Left forelimb (tissue), 1 donor: ENCODE measurements around the gene PCDHGB7.
"Not testable (repeated sequence)": the region's sequence is repeated elsewhere in the genome, so short reads cannot be mapped to it uniquely, and the experiment has no call there.

Experiments
- DNase-seq: peaks from one replicate; pipeline ENCODE4 v3.0.0-alpha.2; 2018; ENCODE audit warnings: low spot score

PCDHGB7 gene

DNA sequence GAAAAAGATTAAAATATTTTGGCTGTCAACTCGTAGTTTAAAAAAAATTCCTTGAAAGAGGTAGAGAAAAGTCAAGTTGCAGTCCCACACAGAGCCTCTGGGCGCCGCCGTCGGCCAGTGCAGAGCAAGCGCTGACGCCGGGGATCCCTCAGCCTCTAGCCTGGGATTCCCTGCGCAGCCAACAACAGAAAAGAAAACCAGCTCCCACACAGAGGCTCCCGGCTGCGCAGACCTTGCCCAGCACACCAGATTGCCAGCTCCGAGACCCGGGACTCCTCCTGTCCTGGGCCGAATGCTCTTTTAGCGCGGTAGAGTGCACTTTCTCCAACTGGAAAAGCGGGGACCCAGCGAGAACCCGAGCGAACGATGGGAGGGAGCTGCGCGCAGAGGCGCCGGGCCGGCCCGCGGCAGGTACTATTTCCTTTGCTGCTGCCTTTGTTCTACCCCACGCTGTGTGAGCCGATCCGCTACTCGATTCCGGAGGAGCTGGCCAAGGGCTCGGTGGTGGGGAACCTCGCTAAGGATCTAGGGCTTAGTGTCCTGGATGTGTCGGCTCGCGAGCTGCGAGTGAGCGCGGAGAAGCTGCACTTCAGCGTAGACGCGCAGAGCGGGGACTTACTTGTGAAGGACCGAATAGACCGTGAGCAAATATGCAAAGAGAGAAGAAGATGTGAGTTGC lies at the start of gene PCDHGB7:
PCDHGB7 (plus strand) TSS at position 184 of the 679 bp plus-strand sequence; CDS start at position 367, 183 bp downstream.
- not testable (repeated sequence) for DNase-seq

DNA sequence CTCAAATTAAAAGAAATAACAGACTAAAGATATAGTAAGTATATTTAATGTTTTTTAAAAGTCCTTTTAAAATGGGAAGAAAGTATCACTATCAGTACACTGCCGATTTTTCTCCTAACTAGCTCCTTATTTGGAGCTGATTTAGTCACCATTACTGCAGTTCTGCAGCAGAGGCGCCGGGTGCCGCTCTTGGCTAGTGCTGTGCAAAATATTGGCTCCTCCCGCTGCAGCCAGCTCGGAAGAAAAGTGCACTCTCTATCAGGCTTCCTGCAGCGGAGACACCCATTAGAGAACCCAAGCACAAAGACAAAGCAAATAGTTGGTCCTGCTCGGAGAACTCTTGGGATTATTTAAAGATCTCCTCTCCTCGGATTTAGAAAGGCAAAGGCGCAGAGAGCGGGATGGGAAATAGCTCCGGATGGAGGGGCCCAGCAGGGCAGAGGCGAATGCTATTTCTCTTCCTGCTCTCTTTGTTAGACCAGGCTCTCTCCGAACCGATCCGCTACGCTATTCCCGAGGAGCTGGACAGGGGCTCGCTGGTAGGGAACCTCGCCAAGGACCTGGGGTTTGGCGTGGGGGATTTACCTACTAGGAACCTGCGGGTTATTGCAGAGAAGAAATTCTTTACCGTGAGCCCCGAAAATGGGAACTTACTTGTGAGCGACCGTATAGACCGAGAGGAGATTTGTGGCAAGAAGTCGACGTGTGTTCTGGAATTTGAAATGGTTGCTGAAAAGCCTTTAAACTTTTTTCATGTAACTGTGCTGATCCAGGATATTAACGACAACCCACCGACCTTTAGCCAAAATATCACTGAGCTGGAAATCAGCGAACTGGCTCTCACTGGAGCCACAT lies 47.3 kb upstream of the PCDHGB7 start, which contains the start of gene PCDHGB3:
PCDHGB3 (plus strand) TSS at position 249 of the 855 bp plus-strand sequence; CDS start at position 402, 153 bp downstream.
- DNase-seq: no peak

DNA sequence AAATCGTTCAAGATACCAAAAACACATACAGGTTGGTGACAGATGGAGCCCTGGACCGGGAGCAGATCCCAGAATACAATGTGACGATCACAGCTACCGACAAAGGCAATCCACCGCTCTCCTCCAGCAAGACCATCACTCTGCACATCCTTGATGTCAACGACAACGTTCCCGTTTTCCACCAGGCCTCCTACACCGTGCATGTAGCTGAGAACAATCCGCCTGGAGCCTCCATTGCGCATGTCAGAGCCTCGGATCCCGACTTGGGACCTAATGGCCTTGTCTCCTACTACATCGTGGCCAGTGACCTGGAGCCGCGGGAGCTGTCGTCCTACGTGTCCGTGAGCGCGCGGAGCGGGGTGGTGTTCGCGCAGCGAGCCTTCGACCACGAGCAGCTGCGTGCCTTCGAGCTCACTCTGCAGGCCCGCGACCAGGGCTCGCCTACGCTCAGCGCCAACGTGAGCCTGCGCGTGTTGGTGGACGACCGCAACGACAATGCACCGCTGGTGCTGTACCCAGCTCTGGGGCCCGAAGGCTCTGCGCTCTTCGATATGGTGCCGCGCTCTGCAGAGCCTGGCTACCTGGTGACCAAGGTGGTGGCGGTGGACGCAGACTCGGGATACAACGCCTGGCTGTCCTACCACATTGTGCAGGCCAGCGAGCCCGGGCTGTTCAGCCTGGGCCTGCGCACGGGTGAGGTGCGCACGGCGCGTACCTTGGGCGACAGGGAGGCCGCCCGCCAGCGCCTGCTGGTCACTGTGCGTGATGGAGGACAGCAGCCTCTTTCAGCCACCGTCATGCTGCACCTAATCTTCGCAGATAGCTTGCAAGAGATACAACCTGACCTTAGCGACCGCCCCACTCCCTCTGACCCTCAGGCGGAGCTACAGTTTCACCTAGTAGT lies 45.7 kb upstream of the PCDHGB7 start:
- DNase-seq: no peak

DNA sequence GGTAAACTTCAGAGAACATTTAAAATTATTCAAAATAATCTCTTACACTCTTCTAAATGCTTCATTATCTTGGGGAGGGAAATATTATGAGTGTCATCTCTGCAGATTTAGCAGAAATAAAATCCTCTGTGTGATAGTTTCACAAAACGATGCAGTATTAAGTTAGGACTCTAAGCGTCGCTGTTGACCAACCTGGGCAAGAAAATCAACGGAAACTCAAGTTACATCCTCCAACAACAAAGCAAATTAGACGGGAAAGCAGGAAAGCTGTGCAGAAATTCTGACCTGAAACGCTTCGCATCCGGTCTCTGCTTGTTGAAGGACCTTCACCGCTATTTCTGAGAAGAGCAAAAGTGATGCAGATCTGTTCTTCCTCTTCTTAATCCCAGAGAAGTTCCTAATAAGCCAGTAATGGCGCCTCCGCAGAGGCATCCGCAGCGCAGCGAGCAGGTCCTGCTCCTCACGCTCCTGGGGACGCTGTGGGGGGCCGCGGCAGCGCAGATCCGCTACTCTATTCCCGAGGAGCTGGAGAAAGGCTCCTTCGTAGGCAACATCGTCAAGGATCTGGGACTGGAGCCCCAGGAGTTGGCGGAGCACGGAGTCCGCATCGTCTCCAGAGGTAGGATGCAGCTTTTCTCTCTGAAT lies 43.7 kb upstream of the PCDHGB7 start, which contains the start of gene PCDHGA6:
PCDHGA6 (plus strand) TSS at position 219 of the 645 bp plus-strand sequence; CDS start at position 412, 193 bp downstream.
- DNase-seq: no peak

DNA sequence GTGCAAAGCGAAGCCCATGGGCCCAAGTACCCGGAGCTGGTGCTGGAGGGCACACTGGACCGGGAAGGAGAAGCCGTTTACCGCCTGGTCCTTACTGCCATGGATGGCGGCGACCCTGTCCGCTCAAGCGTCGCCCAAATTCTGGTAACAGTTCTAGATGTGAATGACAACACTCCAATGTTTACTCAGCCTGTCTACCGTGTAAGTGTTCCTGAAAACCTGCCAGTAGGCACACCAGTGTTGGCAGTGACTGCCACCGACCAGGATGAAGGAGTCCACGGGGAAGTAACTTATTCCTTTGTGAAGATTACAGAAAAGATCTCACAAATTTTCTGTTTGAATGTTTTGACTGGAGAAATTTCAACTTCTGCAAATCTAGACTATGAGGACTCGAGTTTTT lies 42.9 kb upstream of the PCDHGB7 start:
- DNase-seq: no peak

DNA sequence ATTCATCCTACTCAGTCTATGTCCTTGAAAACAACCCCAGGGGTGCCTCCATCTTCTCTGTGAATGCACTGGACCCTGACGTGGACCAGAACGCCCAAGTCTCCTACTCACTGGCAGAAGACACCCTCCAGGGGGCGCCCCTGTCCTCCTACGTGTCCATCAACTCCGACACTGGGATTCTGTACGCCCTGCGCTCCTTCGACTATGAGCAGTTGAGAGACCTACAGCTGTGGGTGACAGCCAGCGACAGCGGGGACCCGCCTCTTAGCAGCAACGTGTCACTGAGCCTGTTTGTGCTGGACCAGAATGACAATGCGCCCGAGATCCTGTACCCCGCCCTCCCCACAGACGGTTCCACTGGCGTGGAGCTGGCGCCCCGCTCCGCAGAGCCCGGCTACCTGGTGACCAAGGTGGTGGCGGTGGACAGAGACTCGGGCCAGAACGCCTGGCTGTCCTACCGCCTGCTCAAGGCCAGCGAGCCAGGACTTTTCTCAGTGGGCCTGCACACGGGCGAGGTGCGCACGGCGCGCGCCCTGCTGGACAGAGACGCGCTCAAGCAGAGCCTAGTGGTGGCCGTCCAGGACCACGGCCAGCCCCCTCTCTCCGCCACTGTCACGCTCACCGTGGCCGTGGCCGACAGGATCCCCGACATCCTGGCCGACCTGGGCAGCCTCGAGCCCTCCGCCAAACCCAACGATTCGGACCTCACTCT lies 41.9 kb upstream of the PCDHGB7 start:
- not testable (repeated sequence) for DNase-seq

DNA sequence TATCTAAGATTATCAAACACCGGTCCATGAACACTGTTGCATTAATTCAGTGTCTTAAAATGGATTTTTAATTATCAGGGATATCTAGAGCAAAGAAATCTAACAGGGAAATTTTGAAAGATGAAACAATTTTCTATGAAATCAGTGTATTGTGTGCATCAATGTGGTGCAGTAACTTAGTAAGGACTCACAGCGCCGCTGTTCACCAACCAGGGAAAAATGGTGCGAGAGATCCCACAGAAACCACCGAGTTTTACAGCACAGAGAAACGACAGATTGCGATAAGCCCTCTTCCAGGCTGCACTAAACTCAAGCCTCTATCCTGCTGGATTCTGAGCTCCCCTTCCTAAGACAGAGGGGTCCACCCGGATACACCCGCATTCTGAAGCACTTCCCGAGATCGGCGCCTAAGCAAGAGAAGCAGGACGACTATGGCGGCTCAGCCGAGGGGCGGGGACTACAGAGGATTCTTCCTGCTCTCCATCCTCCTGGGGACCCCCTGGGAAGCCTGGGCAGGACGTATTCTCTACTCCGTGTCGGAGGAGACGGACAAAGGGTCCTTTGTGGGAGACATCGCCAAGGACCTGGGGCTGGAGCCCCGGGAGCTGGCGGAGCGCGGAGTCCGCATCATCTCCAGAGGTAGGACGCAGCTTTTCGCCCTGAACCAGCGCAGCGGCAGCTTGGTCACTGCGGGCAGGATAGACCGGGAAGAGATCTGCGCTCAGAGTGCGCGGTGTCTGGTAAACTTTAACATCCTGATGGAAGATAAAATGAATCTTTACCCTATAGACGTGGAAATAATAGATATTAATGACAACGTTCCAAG lies 34.8 kb upstream of the PCDHGB7 start, which contains the start of gene PCDHGA7:
PCDHGA7 (plus strand) TSS at position 274 of the 826 bp plus-strand sequence; CDS start at position 432, 158 bp downstream.
- DNase-seq: no peak

DNA sequence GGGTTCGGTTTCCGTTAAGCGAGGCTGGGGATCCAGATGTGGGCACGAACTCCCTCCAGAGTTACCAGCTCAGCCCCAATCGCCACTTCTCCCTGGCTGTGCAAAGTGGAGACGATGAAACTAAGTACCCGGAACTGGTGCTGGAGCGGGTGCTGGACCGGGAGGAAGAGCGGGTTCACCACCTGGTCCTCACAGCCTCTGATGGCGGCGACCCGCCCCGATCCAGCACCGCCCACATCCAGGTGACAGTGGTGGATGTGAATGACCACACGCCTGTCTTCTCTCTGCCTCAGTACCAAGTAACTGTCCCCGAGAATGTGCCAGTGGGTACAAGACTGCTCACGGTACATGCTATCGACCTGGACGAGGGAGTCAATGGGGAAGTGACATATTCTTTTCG lies 34.1 kb upstream of the PCDHGB7 start:
- DNase-seq: no peak

DNA sequence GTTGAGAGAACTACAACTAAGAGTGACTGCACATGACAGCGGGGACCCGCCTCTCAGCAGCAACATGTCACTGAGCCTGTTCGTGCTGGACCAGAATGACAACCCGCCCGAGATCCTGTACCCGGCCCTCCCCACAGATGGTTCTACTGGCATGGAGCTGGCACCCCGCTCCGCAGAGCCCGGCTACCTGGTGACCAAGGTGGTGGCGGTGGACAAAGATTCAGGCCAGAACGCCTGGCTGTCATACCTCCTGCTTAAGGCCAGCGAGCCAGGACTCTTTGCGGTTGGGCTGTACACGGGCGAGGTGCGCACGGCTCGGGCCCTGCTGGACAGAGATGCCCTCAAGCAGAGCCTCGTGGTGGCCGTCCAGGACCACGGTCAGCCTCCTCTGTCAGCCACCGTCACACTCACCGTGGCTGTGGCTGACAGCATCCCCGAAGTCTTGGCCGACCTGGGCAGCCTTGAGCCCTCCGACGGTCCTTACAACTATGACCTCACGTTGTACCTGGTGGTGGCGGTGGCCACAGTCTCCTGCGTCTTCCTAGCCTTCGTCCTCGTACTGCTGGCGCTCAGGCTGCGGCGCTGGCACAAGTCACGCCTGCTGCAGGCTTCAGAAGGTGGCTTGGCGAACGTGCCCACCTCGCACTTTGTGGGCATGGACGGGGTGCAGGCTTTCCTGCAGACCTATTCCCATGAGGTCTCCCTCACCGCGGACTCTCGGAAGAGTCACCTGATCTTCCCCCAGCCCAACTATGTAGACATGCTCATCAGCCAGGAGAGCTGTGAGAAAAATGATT lies 32.8 kb upstream of the PCDHGB7 start:
- DNase-seq: no peak

DNA sequence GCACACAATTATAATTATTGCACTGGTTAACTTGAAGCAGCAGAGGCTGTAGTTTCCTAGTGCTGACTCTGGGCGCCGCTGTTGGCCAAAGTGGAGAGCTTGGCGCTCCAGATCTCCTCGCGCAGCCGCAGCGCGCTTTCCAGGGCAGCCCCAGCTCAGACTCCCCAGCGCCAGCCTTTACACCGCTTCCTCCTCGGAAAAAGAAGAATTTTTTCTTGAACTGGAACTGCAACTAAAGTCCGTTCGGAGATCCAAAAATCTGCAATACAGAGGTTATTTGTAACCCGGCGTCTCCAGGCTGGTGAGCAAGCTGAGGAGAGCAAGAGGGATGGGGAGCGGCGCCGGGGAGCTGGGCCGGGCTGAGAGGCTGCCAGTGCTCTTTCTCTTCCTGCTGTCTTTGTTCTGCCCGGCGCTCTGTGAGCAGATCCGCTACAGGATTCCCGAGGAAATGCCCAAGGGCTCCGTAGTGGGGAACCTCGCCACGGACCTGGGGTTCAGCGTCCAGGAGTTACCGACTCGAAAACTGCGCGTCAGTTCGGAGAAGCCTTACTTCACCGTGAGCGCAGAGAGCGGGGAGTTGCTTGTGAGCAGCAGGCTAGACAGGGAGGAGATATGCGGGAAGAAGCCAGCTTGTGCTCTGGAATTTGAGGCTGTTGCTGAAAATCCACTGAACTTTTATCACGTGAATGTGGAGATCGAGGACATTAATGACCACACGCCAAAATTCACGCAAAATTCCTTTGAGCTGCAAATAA lies 29.7 kb upstream of the PCDHGB7 start, which contains the start of gene PCDHGB4:
PCDHGB4 (plus strand) TSS at position 142 of the 755 bp plus-strand sequence; CDS start at position 329, 187 bp downstream.
- not testable (repeated sequence) for DNase-seq

DNA sequence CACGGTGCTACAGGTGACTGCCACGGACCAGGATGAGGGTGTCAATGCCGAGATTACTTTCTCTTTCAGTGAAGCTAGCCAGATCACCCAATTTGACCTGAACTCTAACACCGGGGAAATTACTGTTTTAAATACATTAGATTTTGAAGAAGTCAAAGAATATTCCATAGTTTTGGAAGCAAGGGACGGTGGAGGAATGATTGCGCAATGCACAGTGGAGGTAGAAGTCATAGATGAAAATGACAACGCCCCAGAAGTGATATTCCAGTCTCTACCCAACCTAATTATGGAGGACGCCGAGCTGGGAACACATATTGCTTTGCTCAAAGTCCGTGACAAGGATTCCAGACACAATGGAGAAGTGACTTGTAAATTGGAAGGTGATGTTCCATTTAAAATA lies 28.8 kb upstream of the PCDHGB7 start:
- no peak for DNase-seq

DNA sequence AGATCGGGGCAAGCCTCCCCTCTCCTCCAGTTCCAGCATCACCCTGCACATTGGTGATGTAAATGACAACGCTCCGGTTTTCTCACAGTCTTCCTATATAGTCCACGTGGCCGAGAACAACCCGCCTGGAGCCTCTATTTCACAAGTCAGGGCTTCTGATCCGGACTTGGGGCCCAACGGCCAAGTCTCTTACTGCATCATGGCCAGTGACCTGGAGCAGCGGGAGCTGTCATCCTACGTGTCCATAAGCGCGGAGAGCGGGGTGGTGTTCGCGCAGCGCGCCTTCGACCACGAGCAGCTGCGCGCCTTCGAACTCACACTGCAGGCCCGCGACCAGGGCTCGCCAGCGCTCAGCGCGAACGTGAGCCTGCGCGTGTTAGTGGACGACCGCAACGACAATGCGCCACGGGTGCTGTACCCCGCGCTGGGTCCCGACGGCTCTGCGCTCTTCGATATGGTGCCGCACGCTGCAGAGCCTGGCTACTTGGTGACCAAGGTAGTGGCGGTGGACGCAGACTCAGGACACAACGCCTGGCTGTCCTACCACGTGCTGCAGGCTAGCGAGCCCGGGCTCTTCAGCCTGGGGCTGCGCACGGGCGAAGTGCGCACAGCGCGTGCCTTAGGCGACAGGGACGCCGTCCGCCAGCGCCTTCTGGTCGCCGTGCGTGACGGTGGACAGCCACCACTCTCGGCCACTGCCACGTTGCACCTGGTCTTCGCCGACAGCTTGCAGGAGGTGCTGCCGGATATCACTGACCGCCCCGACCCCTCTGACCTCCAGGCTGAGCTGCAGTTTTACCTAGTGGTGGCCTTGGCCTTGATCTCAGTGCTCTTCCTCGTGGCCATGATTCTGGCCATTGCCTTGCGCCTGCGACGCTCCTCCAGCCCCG lies 28.1 kb upstream of the PCDHGB7 start:
- DNase-seq: no peak

DNA sequence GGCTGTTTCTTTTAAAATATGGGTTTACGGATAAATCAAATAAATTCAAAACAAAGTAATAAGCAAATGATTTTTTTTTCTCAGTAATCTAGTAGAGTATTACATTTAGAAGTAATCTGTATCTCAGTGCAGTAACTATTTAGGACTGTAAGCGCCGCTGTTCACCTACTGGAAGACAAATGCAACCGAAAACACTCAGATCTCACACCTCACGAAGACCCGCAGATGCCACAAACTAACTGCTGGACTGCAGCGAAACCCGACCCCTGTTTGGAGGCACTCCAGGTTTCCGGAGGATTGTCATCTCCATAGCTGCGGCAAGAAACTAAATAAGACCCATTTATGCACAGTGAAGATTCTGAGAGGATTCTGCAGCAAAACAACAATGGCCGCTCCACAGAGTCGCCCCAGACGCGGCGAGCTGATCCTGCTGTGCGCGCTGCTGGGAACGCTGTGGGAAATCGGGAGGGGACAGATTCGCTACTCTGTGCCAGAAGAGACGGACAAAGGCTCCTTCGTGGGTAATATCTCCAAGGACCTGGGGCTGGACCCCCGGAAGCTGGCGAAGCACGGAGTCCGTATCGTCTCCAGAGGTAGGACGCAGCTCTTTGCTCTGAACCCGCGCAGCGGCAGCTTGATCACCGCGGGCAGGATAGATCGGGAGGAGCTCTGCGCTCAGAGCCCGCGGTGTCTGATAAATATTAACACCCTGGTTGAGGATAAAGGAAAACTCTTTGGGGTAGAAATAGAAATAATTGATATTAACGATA lies 24.9 kb upstream of the PCDHGB7 start, which contains the start of gene PCDHGA8:
PCDHGA8 (plus strand) TSS at position 205 of the 770 bp plus-strand sequence; CDS start at position 386, 181 bp downstream.
- DNase-seq: no peak

DNA sequence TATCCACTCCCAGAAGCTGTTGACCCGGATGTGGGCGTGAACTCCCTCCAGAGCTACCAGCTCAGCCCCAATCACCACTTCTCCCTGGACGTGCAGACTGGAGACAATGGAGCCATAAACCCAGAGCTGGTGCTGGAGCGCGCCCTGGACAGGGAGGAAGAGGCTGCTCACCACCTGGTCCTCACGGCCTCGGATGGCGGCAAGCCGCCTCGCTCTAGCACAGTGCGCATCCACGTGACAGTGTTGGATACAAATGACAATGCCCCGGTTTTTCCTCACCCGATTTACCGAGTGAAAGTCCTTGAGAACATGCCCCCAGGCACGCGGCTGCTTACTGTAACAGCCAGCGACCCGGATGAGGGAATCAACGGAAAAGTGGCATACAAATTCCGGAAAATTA lies 24.2 kb upstream of the PCDHGB7 start:
- DNase-seq: no peak

DNA sequence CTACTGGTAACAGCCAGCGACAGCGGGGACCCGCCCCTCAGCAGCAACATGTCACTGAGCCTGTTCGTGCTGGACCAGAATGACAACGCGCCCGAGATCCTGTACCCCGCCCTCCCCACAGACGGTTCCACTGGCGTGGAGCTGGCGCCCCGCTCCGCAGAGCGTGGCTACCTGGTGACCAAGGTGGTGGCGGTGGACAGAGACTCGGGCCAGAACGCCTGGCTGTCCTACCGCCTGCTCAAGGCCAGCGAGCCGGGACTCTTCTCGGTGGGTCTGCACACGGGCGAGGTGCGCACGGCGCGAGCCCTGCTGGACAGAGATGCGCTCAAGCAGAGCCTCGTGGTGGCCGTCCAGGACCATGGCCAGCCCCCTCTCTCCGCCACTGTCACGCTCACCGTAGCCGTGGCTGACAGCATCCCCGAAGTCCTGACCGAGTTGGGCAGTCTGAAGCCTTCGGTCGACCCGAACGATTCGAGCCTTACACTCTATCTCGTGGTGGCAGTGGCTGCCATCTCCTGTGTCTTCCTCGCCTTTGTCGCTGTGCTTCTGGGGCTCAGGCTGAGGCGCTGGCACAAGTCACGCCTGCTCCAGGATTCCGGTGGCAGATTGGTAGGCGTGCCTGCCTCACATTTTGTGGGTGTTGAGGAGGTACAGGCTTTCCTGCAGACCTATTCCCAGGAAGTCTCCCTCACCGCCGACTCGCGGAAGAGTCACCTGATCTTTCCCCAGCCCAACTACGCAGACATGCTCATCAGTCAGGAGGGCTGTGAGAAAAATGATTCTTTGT lies 22.9 kb upstream of the PCDHGB7 start:
- DNase-seq: not testable (repeated sequence)
